K562 (cell line): ENCODE data around the gene ATP2A1. TPM values are rescaled to one million over a fixed set of nuclear protein-coding genes. Genes with fewer than 3 reads are reported as not detected.

ENCODE experiments used
- ATAC-seq: fragments of 200-7000 bp; cut with Tn5 transposase; 3 replicates; pipeline ENCODE4 v1.9.1; 2020; ENCODE audit warnings: moderate library complexity
- BruUV-seq: library from RNA; stranded (reverse); fragments of 400-500 nt; replicated peaks from 2 replicates; lab custom pipeline; 2021; lab: Mats Ljungman, UMichigan
- CTCF ChIA-PET: fragments of 300-600 bp; formaldehyde crosslinking; extraction: SDS; loops from one replicate; lab custom pipeline; 2021; ENCODE audit warnings: low intra/inter-chr PET ratio; lab: Yijun Ruan, JAX
- POLR2A ChIA-PET: fragments of 300-600, 350-650 bp; sonication (Branson Sonifier 250); formaldehyde crosslinking; extraction: SDS; loops from one replicate; lab custom pipeline; 2021; ENCODE audit warnings: antibody characterized with exemption, inconsistent platforms; lab: Yijun Ruan, JAX
- DNase-seq, 4 experiments: peaks; one replicate each; pipeline versions ENCODE4 v3.0.0 to v3.0.0-alpha.2; 2011 to 2018; ENCODE audit warnings: low spot score in 3 of 4, mixed read lengths in 3 of 4; ENCODE audit errors: extremely low read depth in 1 of 4
- FAIRE-seq: peaks from 2 replicates; lab custom pipeline; 2011; peaks lifted over from hg19 to GRCh38; lab: Jason Lieb, UNC
- H2AFZ ChIP-seq: 2 replicates; pipeline ENCODE4 v1.6.0; 2011; ENCODE audit warnings: low read depth, low read length, control low read depth, inconsistent platforms
- H3K27ac ChIP-seq: fragments of 200-600 bp; 3 replicates; pipeline ENCODE4 v1.8.0; 2011; ENCODE audit warnings: low read depth, mild to moderate bottlenecking, control low read depth, inconsistent platforms, low read length, moderate library complexity, mixed read lengths; ENCODE audit errors: extremely low read depth
- H3K27me3 ChIP-seq, 2 experiments: fragments of 300-600 bp in 1 of 2; 2 replicates in 1 of 2; 3 replicates in 1 of 2; pipeline versions ENCODE4 v1.6.0 to v1.8.0; 2011; ENCODE audit warnings: inconsistent platforms in 2 of 2, low read length in 2 of 2, mild to moderate bottlenecking in 1 of 2, mixed read lengths in 1 of 2, moderate library complexity in 1 of 2; ENCODE audit not compliant: control insufficient read depth in 2 of 2, insufficient read depth in 2 of 2
- H3K36me3 ChIP-seq: fragments of 300-600 bp; 3 replicates; pipeline ENCODE4 v1.8.0; 2011; ENCODE audit warnings: mild to moderate bottlenecking, low read length, inconsistent platforms; ENCODE audit not compliant: control insufficient read depth, insufficient read depth
- H3K4me1 ChIP-seq, 2 experiments: fragments of 200-600 bp in 1 of 2; replicated peaks in 1 of 2; 2 replicates in 1 of 2; 3 replicates in 1 of 2; pipeline versions ENCODE4 v1.5.1 to v1.8.0; 2011; ENCODE audit warnings: inconsistent platforms in 2 of 2, low read length in 2 of 2, mild to moderate bottlenecking in 1 of 2, mixed read lengths in 1 of 2, moderate library complexity in 1 of 2; ENCODE audit not compliant: control insufficient read depth in 2 of 2, insufficient read depth in 2 of 2
- H3K4me2 ChIP-seq: 2 replicates; pipeline ENCODE4 v1.6.1; 2011; ENCODE audit warnings: low read length, control low read depth, inconsistent platforms, mixed read lengths; ENCODE audit not compliant: insufficient read depth
- H3K4me3 ChIP-seq: fragments of 200-600 bp; sonication (generic), shearing (Covaris generic); 2 replicates; pipeline ENCODE4 v1.5.1; 2016; ENCODE audit warnings: control low read depth, inconsistent platforms
- H3K79me2 ChIP-seq: fragments of 200-600 bp; 3 replicates; pipeline ENCODE4 v1.8.0; 2011; ENCODE audit warnings: low read length, inconsistent platforms; ENCODE audit not compliant: control insufficient read depth, insufficient read depth
- H3K9ac ChIP-seq, 2 experiments: 2 replicates each; pipeline versions ENCODE4 v1.6.0 to v1.6.1; 2011; ENCODE audit warnings: low read depth in 2 of 2, low read length in 2 of 2, control low read depth in 1 of 2, inconsistent platforms in 1 of 2, mild to moderate bottlenecking in 1 of 2, mixed read lengths in 1 of 2; ENCODE audit not compliant: insufficient read depth in 1 of 2
- H3K9me1 ChIP-seq: one replicate; pipeline ENCODE4 v1.6.0; 2011; ENCODE audit warnings: inconsistent platforms, mild to moderate bottlenecking, low read length, moderate library complexity; ENCODE audit not compliant: control insufficient read depth, insufficient read depth
- H3K9me3 ChIP-seq: replicated peaks from 2 replicates; pipeline ENCODE4 v1.5.1; 2011; ENCODE audit warnings: low read depth, low read length, inconsistent platforms; ENCODE audit not compliant: control insufficient read depth, insufficient read depth
- H4K20me1 ChIP-seq: replicated peaks from 2 replicates; pipeline ENCODE4 v1.6.1; 2011; ENCODE audit warnings: low read length, inconsistent platforms, mixed read lengths; ENCODE audit not compliant: control insufficient read depth, insufficient read depth
- BCOR ChIP-seq: fragments of 450-650 bp; IDR thresholded peaks from 2 replicates; pipeline ENCODE4 v1.6.1; 2016
- E2F3 ChIP-seq: fragments of 250-450 bp; sonication (Bioruptor Pico); IDR thresholded peaks from 2 replicates; pipeline ENCODE4 v1.4.0; 2020; ENCODE audit warnings: mild to moderate bottlenecking
- MXD1 ChIP-seq: fragments of 250-450 bp; sonication (Bioruptor Pico); IDR thresholded peaks from 2 replicates; pipeline ENCODE4 v1.8.0; 2021; ENCODE audit warnings: borderline replicate concordance, mild to moderate bottlenecking, moderate library complexity; ENCODE audit not compliant: poor library complexity, severe bottlenecking
- NFIX ChIP-seq: fragments of 250-450 bp; sonication (Bioruptor Pico); IDR thresholded peaks from 2 replicates; pipeline ENCODE4 v1.4.0; 2020; ENCODE audit warnings: low read depth, mild to moderate bottlenecking, moderate library complexity
- RBM25 ChIP-seq: fragments of 200-400 bp; formaldehyde crosslinking; IDR thresholded peaks from 2 replicates; pipeline ENCODE4 v1.6.1; 2018; ENCODE audit warnings: low read length, low read depth, moderate library complexity; ENCODE audit not compliant: severe bottlenecking
- SNRNP70 ChIP-seq: fragments of 200-400 bp; formaldehyde crosslinking; optimal IDR thresholded peaks from 2 replicates; pipeline ENCODE3; 2017; ENCODE audit warnings: low read depth, low read length
- TEAD2 ChIP-seq: fragments of 450-650 bp; IDR thresholded peaks from 2 replicates; pipeline ENCODE4 v1.6.1; 2016; ENCODE audit warnings: missing genetic modification characterization, control low read depth, missing compliant biosample characterization
- ZFP36 ChIP-seq: fragments of 150-350 bp; IDR thresholded peaks from 2 replicates; pipeline ENCODE4 v1.6.1; 2018; ENCODE audit warnings: low read length, low read depth; ENCODE audit not compliant: partially characterized antibody
- ZNF140 ChIP-seq: fragments of 250-450 bp; sonication (Bioruptor Pico); IDR thresholded peaks from 2 replicates; pipeline ENCODE4 v1.8.0; 2021; ENCODE audit warnings: moderate library complexity, mild to moderate bottlenecking, inconsistent platforms
- ZNF143 ChIP-seq: sonication (generic); formaldehyde crosslinking; IDR thresholded peaks from 2 replicates; pipeline ENCODE4 v1.9.0; 2022; ENCODE audit warnings: mild to moderate bottlenecking, missing genetic modification reagents
- ZNF174 ChIP-seq: fragments of 250-450 bp; sonication (Bioruptor Pico); IDR thresholded peaks from 2 replicates; pipeline ENCODE4 v1.4.0; 2020; ENCODE audit warnings: mild to moderate bottlenecking
- WGBS: fragments of 100-300 bp; shearing (Covaris generic); methylation state at CpG from one replicate; pipeline ENCODE4 v1.1.6; 2016; ENCODE audit warnings: low coverage, mixed read lengths; ENCODE audit not compliant: insufficient coverage; ENCODE audit errors: missing lambda C conversion rate; 5-methylcytosine and 5-hydroxymethylcytosine counted together
- in situ Hi-C: fragments of 300-500 bp; cut with MboI; formaldehyde crosslinking; loops from 4 replicates; pipeline ENCODE4 v1.15.0; 2018; ENCODE audit warnings: inconsistent platforms, mixed read lengths
- intact Hi-C: fragments of 100-400 bp; cut with micrococcal nuclease; formaldehyde crosslinking; loops from 2 replicates; pipeline ENCODE4 v1.14.2; 2022
- polyA plus RNA-seq, 8 experiments: library from polyadenylated mRNA; depleted of rRNA in 4 of 8; stranded (reverse) in 5 of 8; unstranded in 3 of 8; fragments of >200 nt; fragmentation: Nextera tagmentation in 2 of 8; fragmentation: Illumina TruSeq in 1 of 8; extraction: Ambion mirVana in 2 of 8; extraction: Trizol in 1 of 8; gene quantifications; 2 replicates each; pipeline versions ENCODE4 v1.2.1 to v1.2.3, GENCODE V29; 2011 to 2014; ENCODE audit warnings: inconsistent platforms in 1 of 8, missing spikeins in 1 of 8
- total RNA-seq, 7 experiments: library from RNA; depleted of rRNA in 6 of 7; stranded (reverse); fragments of >200 nt in 6 of 7; fragmentation: Illumina TruSeq in 2 of 7; extraction: Trizol in 2 of 7; gene quantifications; 2 replicates each; pipeline versions ENCODE4 v1.2.1 to v1.2.3, GENCODE V29; 2011 to 2021; ENCODE audit warnings: low replicate concordance in 1 of 7
- TF ChIP-seq, protein P1 (sequence below): fragments of 450-650 bp; IDR thresholded peaks from 2 replicates; pipeline ENCODE4 v1.6.1; 2016; ENCODE audit warnings: mild to moderate bottlenecking
- TF ChIP-seq, protein P2 (sequence below): fragments of 250-450 bp; sonication (Bioruptor Pico); IDR thresholded peaks from 2 replicates; pipeline ENCODE4 v1.5.0; 2021

Gene ATP2A1
- total and polyA plus RNA-seq, 9 of the 15 experiments (the other 6 are each of a cell fraction or from before 2014, with no cell fraction given), result 0.25 to 2.6 (median 0.65) TPM

- TF ChIP-seq ZNF174 (CRISPR knock-in tag), result no peak
- TF ChIP-seq ZNF140 (CRISPR knock-in tag), result no peak
- no peak for TF ChIP-seq MXD1 (CRISPR knock-in tag)
These were observed 52.4 kb downstream of the ATP2A1 start (continued) for GRCh38 chr16:28930652-28931051.

DNA sequence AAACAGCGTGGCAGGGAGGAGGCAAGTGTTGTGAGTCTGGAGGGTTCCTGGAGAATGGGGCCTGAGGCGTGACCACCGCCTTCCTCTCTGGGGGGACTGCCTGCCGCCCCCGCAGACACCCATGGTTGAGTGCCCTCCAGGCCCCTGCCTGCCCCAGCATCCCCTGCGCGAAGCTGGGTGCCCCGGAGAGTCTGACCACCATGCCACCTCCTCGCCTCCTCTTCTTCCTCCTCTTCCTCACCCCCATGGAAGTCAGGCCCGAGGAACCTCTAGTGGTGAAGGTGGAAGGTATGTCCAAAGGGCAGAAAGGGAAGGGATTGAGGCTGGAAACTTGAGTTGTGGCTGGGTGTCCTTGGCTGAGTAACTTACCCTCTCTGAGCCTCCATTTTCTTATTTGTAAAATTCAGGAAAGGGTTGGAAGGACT lies 53.5 kb downstream of the ATP2A1 start, which contains the start of gene CD19:
Gene CD19 (plus strand): TSS at position 171 of the 425 bp plus-strand sequence. CDS start 30 bp downstream, at position 201.
- no peak within 1 kb of the TSS for H3K4me2 ChIP-seq
- POLR2A ChIA-PET, result interaction anchor here (0.6 to 0.9 kb wide), 2 partner anchors 69 to 1149 kb away, joined by 3 to 4 read pairs; partner anchors contain the start of gene SH2B1
- no peaks in the 10 kb centered on the region for H3K36me3 ChIP-seq
- peak within 1 kb of the TSS in 1 of 2 experiments; percentile 53; a peak in 2 of 4 replicates for H3K9ac ChIP-seq
- peaks cover 5 to 29% of the 10 kb centered on the region in 2 experiments; a peak in 4 of 5 replicates for H3K4me1 ChIP-seq
- BruUV-seq, result no TSS peak
- H3K9me3 ChIP-seq, result no peaks in the 10 kb centered on the region
- no peaks in the 10 kb centered on the region for H3K9me1 ChIP-seq
- no peak for TF ChIP-seq SNRNP70
- TF ChIP-seq BCOR, result peak; percentile 15; the same call in 1 of the 2 replicates
- TF ChIP-seq TEAD2 (tag), result no peak
- TF ChIP-seq ZFP36, result peak; percentile 61
- no peak for TF ChIP-seq ZNF143
- TF ChIP-seq NFIX (CRISPR knock-in tag), result no peak
- peak; percentile 64 for TF ChIP-seq RBM25
- TF ChIP-seq, protein P1, sequence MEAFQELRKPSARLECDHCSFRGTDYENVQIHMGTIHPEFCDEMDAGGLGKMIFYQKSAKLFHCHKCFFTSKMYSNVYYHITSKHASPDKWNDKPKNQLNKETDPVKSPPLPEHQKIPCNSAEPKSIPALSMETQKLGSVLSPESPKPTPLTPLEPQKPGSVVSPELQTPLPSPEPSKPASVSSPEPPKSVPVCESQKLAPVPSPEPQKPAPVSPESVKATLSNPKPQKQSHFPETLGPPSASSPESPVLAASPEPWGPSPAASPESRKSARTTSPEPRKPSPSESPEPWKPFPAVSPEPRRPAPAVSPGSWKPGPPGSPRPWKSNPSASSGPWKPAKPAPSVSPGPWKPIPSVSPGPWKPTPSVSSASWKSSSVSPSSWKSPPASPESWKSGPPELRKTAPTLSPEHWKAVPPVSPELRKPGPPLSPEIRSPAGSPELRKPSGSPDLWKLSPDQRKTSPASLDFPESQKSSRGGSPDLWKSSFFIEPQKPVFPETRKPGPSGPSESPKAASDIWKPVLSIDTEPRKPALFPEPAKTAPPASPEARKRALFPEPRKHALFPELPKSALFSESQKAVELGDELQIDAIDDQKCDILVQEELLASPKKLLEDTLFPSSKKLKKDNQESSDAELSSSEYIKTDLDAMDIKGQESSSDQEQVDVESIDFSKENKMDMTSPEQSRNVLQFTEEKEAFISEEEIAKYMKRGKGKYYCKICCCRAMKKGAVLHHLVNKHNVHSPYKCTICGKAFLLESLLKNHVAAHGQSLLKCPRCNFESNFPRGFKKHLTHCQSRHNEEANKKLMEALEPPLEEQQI, result no peak
- TF ChIP-seq, protein P2, sequence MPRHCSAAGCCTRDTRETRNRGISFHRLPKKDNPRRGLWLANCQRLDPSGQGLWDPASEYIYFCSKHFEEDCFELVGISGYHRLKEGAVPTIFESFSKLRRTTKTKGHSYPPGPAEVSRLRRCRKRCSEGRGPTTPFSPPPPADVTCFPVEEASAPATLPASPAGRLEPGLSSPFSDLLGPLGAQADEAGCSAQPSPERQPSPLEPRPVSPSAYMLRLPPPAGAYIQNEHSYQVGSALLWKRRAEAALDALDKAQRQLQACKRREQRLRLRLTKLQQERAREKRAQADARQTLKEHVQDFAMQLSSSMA (CRISPR knock-in tag), result no peak
- TF ChIP-seq E2F3 (CRISPR knock-in tag), result no peak
- CTCF ChIA-PET, result no interaction called here
- no peak for FAIRE-seq
- H3K27ac ChIP-seq, result no peak within 1 kb of the TSS
- in situ Hi-C loops, result loop anchor here (25.0 kb wide), 1 partner anchor 495 kb away; no protein-coding TSS in a partner anchor
- H3K27me3 ChIP-seq, result no peaks in the 10 kb centered on the region
- ATAC-seq, result no peak
- peaks cover 9% of the 10 kb centered on the region for H3K79me2 ChIP-seq
- 88% methylated on average over 6 of the region's 10 CpGs for WGBS
- H3K4me3 ChIP-seq, result no peak within 1 kb of the TSS
- no peak within 1 kb of the TSS for H2AFZ ChIP-seq
- intact Hi-C loops, result no loop called here
- no peaks in the 10 kb centered on the region for H4K20me1 ChIP-seq
- DNase-seq, result no peak
